Hepatocyte (in vitro differentiated cells): ENCODE results near the gene MAP3K4.

Experiments
- EZH2 ChIP-seq: fragments of 200-600 bp; sonication (generic); IDR thresholded peaks from 2 replicates; pipeline ENCODE4 v1.6.1; 2016; ENCODE audit warnings: antibody characterized with exemption, mild to moderate bottlenecking, borderline replicate concordance
- EZH2phosphoT487 ChIP-seq: fragments of 200-600 bp; sonication (generic); IDR thresholded peaks from one replicate; pipeline ENCODE4 v1.6.1; 2018; ENCODE audit warnings: antibody characterized with exemption, mild to moderate bottlenecking, low read depth, moderate library complexity; ENCODE audit not compliant: unreplicated experiment, severe bottlenecking
- TF ChIP-seq, protein P1 (sequence below): fragments of 200-600 bp; sonication (generic); IDR thresholded peaks from 2 replicates; pipeline ENCODE4 v1.5.1; 2016; ENCODE audit warnings: antibody characterized with exemption, mild to moderate bottlenecking; ENCODE audit not compliant: poor library complexity

DNA sequence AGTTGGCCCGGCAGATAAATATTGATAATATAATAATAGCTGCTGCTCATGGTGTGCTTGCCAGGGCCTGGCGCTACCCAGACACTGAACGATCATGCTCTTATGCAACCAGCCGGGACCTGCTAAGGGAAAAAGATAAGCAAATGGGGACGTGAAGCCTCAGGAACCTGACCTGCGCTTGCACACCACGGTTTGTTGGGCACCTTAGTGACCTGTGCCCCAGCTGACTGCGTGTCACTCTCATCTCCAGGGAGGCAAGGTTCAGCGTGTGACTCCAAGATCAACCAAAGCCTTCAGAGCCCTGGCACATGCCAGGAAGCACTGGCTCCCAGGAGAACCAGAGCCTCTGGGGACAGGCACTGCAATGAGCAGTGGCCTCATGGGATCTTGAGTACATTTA, 171.2 kb downstream of the MAP3K4 start:
- TF ChIP-seq, protein P1, sequence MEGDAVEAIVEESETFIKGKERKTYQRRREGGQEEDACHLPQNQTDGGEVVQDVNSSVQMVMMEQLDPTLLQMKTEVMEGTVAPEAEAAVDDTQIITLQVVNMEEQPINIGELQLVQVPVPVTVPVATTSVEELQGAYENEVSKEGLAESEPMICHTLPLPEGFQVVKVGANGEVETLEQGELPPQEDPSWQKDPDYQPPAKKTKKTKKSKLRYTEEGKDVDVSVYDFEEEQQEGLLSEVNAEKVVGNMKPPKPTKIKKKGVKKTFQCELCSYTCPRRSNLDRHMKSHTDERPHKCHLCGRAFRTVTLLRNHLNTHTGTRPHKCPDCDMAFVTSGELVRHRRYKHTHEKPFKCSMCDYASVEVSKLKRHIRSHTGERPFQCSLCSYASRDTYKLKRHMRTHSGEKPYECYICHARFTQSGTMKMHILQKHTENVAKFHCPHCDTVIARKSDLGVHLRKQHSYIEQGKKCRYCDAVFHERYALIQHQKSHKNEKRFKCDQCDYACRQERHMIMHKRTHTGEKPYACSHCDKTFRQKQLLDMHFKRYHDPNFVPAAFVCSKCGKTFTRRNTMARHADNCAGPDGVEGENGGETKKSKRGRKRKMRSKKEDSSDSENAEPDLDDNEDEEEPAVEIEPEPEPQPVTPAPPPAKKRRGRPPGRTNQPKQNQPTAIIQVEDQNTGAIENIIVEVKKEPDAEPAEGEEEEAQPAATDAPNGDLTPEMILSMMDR: no peak
- TF ChIP-seq EZH2 (no peak), EZH2phosphoT487 (no peak)
